ENCODE results near the gene KIFC3. TPM values are rescaled to one million over a fixed set of nuclear protein-coding genes. Genes with fewer than 3 reads are reported as not detected.

The KIFC3 gene
- total RNA-seq, 2 experiments from 2014 or later = 0.54 to 0.89 TPM

DNA sequence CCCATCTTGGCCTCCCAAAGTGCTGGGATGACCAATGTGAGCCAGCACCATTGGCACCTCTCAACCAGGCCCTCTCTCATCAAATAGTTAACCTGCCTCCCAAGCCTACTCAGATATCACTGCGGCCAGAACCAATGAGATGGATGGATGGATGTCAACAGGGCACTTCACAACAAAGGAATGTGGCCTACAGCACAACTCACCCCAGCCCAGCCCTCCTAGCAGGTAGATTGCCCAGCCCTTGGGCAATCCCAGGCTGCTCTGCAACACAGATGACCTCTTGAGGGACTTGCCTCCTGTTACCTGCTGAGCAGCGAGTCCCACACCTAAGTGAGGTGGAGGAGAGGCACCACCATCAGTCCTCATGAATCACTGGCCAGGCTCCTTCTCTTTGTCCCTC, 22.6 kb upstream of the KIFC3 start:
- Mint-ChIP-seq H3K27me3 (peaks cover 2% of the 10 kb centered on the region), H3K4me3 (no peak overlapping the region), H3K4me1 (ENCODE audit: low read depth) (no peaks in the 10 kb centered on the region), H3K27ac (no peak overlapping the region), H3K36me3 (ENCODE audit: low read depth) (no peaks in the 10 kb centered on the region), H3K9me3 (no peaks in the 10 kb centered on the region)
- POLR2A ChIA-PET = no interaction called here
- intact Hi-C loops (cut with micrococcal nuclease) = no loop called here
- TF ChIP-seq, protein P1, sequence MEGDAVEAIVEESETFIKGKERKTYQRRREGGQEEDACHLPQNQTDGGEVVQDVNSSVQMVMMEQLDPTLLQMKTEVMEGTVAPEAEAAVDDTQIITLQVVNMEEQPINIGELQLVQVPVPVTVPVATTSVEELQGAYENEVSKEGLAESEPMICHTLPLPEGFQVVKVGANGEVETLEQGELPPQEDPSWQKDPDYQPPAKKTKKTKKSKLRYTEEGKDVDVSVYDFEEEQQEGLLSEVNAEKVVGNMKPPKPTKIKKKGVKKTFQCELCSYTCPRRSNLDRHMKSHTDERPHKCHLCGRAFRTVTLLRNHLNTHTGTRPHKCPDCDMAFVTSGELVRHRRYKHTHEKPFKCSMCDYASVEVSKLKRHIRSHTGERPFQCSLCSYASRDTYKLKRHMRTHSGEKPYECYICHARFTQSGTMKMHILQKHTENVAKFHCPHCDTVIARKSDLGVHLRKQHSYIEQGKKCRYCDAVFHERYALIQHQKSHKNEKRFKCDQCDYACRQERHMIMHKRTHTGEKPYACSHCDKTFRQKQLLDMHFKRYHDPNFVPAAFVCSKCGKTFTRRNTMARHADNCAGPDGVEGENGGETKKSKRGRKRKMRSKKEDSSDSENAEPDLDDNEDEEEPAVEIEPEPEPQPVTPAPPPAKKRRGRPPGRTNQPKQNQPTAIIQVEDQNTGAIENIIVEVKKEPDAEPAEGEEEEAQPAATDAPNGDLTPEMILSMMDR (IDR thresholded peaks at IDR 0.05) = no peak
- ATAC-seq = no peak
- no peak for DNase-seq
- CTCF ChIA-PET = no interaction called here

DNA sequence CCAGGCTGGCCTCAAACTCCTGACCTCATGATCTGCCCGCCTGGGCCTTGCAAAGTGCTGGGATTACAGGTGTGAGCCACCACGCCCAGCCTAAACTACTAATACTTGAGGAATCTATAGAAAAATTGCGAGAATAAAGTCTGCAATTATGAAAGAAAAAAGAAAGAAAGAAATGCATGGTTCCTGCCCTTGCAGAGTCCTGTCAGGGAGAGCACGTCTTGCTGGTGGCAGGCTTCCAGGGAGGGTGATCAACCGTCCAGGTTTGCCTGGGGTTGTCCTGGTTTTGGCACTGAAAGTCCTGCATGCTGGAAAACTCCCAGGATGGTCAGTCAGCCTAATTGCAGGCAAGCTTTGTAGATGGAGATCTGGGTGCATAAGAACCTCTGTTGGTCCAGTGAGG, 21.5 kb upstream of the KIFC3 start:
- ATAC-seq (no peak), DNase-seq (no peak)
- TF ChIP-seq, protein P1 (IDR thresholded peaks at IDR 0.05) = no peak
- peaks cover 2% of the 10 kb centered on the region for H3K27me3 Mint-ChIP-seq
- H3K4me1 Mint-ChIP-seq (ENCODE audit: low read depth) = no peaks in the 10 kb centered on the region
- no peaks in the 10 kb centered on the region for H3K9me3 Mint-ChIP-seq
- H3K4me3 Mint-ChIP-seq = no peak overlapping the region
- ChIA-PET CTCF (no interaction called here), POLR2A (no interaction called here)
- no peak overlapping the region for H3K27ac Mint-ChIP-seq
- intact Hi-C loops (cut with micrococcal nuclease) = no loop called here
- H3K36me3 Mint-ChIP-seq (ENCODE audit: low read depth) = no peaks in the 10 kb centered on the region

DNA sequence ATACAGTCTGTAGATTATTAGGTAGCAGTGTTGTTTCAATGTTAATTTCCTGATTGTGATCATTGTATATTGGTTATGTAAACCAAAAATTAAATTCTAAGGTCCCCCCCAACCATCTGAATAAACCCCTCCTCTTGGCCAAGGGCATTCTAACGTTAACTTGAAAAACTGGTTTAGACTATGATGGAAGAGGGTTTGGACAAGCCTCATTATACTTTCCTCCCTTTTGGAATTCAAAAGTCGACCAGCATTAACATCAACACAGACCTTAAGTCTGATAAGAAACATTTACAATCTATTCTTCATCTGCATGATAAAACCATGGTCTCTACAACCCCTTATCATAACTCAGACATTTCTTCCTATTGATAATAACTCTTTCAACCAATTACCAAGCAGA, 20.6 kb upstream of the KIFC3 start:
- ATAC-seq = no peak
- H3K27ac Mint-ChIP-seq = no peak overlapping the region
- intact Hi-C loops (cut with micrococcal nuclease) = no loop called here
- H3K4me3 Mint-ChIP-seq = no peak overlapping the region
- H3K27me3 Mint-ChIP-seq = peaks cover 2% of the 10 kb centered on the region
- POLR2A ChIA-PET = no interaction called here
- DNase-seq = no peak
- no peaks in the 10 kb centered on the region for H3K36me3 Mint-ChIP-seq (ENCODE audit: low read depth)
- CTCF ChIA-PET = no interaction called here
- TF ChIP-seq, protein P1 (IDR thresholded peaks at IDR 0.05) = no peak
- no peaks in the 10 kb centered on the region for H3K9me3 Mint-ChIP-seq
- no peaks in the 10 kb centered on the region for H3K4me1 Mint-ChIP-seq (ENCODE audit: low read depth)

DNA sequence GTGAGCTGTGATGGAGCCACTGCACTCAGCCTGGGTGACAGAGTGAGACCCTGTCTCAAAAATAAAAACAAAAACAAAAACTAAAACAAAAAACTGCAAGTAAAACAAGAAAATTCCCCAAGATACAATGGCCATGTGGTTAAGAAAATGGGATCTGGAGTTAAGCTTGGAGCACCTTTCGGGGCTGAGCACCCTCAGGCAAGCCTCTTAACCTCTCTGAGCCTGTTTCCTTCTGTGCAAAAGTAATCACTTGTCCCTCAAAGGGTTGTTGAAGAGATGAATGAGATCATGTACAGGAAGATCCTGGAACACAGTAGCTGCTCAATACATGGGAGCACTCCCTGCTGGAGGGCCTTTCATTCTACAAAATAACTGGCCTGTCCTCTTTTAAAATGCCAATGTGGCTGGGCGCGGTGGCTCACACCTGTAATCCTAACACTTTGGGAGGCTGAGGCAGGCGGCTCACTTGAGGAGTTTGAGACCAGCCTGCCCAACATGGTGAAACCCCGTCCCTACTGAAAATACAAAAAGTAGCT, 19.8 kb upstream of the KIFC3 start:
- DNase-seq (no peak), ATAC-seq (no peak)
- TF ChIP-seq, protein P1 (IDR thresholded peaks at IDR 0.05) = no peak
- CTCF ChIA-PET = no interaction called here
- H3K4me1 Mint-ChIP-seq (ENCODE audit: low read depth) = no peaks in the 10 kb centered on the region
- peaks cover 2% of the 10 kb centered on the region for H3K27me3 Mint-ChIP-seq
- H3K27ac Mint-ChIP-seq = no peak overlapping the region
- intact Hi-C loops (cut with micrococcal nuclease) = no loop called here
- POLR2A ChIA-PET = no interaction called here
- no peak overlapping the region for H3K4me3 Mint-ChIP-seq
- no peaks in the 10 kb centered on the region for H3K9me3 Mint-ChIP-seq
- H3K36me3 Mint-ChIP-seq (ENCODE audit: low read depth) = no peaks in the 10 kb centered on the region

DNA sequence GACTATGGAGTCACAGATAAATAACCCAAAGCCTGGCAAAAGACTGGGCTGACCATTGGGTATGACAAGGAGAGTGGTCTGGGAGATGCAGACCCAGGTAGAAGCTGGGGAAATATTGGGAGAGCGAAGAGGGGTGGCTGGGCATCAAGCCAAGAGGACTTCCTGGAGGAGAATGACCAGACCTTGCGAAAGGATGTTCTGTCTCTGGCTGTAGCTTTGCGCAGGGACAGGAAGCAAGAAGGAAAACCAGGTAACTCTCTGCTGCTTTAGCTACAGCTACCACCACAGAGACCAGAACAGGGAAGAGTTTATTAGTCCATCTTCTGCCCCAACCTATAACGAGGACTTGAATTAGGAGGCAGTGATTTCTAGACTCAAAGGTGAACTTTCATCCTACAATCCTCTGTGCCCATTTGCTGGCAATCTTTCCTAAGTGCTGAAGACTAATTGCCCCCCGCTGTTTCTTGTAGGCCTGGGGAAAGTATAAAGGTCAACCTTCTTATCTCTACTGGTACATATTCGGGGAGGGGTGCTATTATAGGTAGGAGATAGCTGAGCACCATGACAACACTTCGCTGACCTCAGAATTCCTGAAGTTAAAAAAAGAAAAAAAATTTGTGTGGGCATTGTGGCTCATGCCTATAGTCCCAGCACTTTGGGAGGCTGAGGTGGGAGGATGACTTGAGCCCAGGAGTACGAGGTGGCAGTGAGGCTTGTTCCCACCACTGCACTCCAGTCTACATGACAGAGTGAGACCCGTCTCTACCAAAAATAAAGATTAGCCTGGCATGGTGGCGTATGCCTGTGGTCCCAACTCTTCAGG, 19.1 kb upstream of the KIFC3 start:
- CTCF ChIA-PET = no interaction called here
- Mint-ChIP-seq H3K27me3 (peaks cover 2% of the 10 kb centered on the region), H3K36me3 (ENCODE audit: low read depth) (no peaks in the 10 kb centered on the region), H3K4me3 (no peak overlapping the region), H3K9me3 (no peaks in the 10 kb centered on the region), H3K27ac (no peak overlapping the region), H3K4me1 (ENCODE audit: low read depth) (peaks cover 3% of the 10 kb centered on the region)
- TF ChIP-seq, protein P1 (IDR thresholded peaks at IDR 0.05) = no peak
- DNase-seq (no peak), ATAC-seq (no peak)
- POLR2A ChIA-PET = no interaction called here
- intact Hi-C loops (cut with micrococcal nuclease) = no loop called here

Measured in activated CD8-positive, alpha-beta T cell treated with anti-CD3 and anti-CD28 coated beads for 36 hours (primary cell).